Measurements from ENCODE around the gene OR6Y1. TPM values are rescaled to one million over a fixed set of nuclear protein-coding genes. Genes with fewer than 3 reads are reported as not detected.

The OR6Y1 gene, protein sequence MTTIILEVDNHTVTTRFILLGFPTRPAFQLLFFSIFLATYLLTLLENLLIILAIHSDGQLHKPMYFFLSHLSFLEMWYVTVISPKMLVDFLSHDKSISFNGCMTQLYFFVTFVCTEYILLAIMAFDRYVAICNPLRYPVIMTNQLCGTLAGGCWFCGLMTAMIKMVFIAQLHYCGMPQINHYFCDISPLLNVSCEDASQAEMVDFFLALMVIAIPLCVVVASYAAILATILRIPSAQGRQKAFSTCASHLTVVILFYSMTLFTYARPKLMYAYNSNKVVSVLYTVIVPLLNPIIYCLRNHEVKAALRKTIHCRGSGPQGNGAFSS
- total RNA-seq: not detected

DNA sequence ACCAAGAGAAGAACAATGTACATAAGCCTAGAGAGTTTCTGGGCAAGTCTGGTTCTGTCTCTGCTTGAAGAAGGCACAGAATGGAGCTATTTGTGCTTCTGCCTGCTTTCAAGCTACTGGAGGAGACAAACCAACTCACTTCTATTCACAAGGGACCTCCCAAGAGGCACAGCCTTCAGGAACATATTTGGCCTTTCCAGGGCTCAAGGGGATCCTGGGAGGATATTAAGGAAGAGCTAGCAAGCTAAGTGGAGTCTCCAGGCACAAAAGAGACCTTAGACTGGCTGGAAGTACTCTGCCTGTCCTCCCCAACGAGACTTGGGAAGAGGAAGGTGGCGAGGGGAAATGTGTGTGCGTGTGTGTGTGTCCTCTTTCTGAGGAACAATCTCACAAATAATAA, at the start of gene OR6Y1:
Gene OR6Y1, minus strand, starts transcription at position 54 of the 400 bp plus-strand sequence. CDS start 6,300 bp downstream, outside the sequence.
- DNase-seq: no peak

DNA sequence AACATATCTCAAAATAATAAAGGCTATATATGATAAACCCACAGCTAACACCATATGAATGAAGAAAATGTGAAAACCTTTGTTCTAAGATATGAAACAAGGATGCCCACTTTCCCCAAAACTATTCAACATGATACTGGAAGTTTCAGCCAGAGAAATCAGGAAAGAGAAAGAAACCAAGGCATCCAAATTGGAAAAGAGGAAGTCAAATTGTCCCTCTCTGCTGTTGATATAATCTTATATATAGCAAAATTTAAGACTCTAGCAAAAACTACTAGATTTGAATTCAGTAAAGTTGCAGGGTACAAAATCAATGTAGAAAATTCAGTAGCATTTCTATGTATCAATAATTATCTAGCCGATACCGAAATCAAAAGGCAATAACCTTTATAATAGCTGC, 46.5 kb upstream of the OR6Y1 start:
- no peak for DNase-seq

DNA sequence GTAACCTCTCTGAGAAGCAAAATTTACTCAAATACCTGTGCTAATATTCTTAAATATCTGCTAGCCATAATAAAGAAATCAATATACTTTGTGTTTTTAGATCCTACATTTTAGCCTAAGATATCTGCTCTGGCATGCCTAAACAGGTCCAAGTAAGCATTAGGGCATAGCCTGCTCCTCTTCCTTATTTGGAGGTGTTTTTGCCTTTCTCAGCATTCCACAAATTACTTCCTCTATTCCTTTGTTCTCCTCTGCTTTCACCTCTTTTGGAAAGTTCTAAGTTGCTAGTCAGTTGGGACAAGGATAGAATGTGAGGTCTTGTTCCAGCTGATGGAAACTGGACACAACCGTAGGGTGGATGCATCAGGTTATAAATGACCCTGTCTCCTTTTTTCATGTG, 32.7 kb upstream of the OR6Y1 start:
- DNase-seq: no peak

DNA sequence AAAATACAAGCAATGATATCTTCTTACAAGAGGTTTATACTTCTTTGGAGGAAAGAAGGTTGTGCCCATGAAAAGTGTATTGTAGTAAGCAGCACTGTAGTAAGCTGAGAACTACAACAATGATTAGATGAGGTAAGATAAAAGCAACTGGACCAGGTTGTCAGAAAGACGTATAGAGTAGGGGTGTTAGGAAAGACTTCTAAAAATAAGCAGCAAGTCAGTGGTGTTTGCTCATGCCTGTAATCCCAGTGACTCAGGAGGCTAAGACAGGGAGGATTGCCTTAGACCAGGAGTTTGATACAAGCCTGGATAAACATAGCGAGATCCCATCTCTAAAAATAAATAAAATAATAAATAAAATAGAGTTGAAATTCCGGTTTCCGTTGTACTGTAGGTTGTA, 29.8 kb upstream of the OR6Y1 start:
- DNase-seq: no peak

DNA sequence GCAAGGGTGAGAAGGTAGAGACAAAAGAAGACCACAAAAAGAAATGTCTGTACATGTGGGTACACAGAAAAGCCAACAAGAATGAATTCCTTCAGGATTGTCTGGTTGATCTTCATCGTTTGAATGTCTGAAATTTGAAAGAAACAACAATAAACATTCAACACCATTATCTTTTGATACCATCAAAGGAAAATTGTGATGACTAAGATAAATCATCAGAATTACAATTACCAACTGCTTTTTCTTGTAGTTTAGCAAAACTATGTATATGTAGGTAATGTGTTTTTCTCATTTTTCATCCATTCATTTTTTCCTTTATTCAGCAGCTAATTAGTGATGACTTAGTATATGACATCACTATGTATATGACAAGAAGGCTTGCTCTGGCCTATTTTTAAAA, 25.5 kb upstream of the OR6Y1 start, which contains the start of gene OR10X1:
Gene OR10X1, minus strand, starts transcription at position 167 of the 400 bp plus-strand sequence. Its CDS starts 0 bp downstream, at position 167.
- DNase-seq: no peak

DNA sequence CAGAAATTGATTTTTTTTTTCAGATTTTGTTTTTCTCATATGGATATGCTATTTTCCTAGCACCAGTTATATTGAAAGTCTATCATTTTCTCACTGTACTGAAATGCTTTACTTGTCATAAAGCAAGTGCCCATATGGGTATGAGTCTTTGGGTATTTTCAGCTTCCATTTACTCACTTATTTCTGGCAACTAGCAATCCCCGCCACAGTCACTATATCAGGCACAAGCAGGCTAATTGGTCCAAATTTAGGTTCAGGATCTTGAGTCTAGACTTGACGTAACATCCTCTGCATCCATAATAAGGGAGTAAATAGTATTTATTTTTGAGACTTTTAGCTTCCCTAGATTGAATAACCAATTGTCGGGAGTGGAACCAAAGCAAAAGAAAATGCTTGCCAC, 23.4 kb upstream of the OR6Y1 start:
- DNase-seq: no peak

DNA sequence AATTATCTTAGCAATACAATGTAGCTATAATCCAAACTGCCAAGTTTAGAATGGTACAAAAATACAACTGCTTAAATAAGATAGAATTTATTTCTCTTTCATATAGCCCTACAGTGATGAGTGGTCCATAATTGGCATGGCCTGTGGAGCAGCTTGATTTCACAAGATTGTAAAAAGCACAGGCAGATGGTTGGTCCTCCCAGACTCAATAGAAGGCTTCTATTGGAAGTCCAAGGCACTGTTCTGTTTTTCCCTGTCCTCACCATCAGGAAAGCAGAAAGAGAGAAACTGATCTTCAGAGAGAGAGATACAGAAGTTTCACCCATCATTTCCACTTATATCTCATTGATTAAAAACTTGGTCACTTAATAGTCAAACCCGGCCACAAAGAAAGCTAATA, 18.0 kb upstream of the OR6Y1 start:
- no peak for DNase-seq

DNA sequence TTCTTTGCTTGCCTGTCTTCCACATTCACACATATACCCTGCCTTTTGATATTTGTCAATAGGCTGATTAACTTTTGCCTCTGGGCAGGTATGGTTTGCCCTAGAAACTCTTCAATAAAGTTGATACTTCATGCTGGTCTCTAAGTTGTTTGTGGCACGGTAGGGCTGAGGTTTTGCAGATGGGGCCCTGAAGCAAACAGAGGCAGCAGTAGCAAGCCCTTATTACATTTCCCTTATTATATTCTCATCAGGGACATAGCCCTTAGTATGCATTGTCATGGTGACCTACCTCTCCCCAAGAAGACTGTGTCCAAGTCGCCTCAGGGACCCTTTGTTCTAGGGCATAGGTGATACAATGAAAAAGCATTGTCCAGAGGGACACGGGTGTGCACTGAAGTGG, 16.3 kb upstream of the OR6Y1 start, which contains the start of gene OR6P1:
Gene OR6P1, minus strand, starts transcription at position 101 of the 400 bp plus-strand sequence. CDS start 6,976 bp downstream, outside the sequence.
- no peak for DNase-seq

DNA sequence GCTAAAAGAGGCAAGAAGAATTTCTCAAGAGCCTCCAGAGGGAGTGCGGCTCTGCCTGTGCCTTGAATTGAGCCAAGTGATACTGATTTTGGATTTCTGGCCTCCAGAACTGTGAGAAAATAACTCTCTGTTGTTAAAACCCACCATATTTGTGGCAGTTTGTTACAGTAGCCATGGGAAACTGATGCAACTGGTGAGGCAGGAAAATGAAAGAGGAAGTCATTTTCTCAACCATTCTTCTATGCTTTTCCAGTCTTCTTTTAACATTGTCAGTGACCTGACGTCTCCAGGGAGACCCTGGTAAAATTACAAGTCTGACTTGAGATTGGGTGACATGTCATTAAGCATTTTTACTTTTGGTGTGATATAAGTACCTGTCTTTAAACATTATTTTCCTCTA, 10.4 kb upstream of the OR6Y1 start:
- DNase-seq: no peak

DNA sequence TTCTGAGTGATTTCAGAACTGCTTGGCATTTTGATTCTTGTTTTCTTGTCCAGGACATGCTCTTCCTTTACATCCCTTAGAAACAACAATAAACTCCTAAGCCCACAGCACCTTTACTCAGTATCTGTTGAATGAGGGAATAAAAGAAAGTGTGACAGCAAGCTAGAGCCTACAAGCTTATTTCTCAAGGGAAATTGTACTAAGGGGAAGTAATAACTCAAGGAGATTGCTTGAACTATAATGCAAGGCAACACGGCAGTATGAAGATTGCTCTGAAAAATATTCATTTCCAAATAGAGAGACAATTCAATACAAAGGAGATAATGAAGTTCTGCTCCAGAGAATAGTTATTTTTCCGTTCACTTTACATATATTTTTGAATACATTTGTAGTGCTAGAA, 9.6 kb upstream of the OR6Y1 start:
- DNase-seq: no peak

DNA sequence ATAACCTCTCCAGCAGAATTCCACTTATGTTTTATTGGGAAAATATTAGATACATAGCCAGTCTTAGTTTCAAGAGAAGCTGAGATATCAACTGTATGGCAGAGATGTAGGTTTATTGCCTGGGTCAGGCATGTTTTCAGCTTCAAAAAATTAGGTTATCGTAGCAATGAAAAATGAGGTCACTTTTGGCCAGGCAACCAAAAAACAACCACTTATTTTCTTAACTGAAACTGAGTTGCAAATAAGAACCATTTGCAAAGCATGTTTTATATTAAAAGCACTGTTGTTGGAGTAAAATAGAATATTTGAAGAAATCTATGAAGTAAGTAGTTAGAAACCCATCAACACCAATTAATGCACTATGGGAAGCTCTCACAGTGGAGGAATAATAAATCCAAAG, 5.5 kb upstream of the OR6Y1 start:
- DNase-seq: peak; percentile 16

DNA sequence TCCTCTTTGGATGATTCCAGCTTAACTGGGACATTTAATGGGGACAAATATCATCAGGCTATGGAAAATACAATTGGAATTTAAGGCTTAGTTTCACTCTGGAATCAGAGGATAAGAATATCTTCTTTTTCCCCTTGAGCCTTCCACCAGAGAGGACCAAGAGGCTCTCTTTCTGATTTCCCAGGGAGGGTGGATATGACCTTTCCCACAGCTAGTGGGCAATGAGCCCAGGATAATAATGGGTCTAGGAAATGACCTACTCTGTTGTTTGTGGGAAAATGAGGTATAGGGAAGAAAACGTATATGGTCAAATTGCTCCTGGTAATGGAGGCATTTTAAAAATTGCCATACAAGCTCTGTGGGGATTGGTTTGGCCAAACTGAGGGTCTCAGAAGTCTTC, 1.9 kb downstream of the OR6Y1 start:
- DNase-seq: no peak

DNA sequence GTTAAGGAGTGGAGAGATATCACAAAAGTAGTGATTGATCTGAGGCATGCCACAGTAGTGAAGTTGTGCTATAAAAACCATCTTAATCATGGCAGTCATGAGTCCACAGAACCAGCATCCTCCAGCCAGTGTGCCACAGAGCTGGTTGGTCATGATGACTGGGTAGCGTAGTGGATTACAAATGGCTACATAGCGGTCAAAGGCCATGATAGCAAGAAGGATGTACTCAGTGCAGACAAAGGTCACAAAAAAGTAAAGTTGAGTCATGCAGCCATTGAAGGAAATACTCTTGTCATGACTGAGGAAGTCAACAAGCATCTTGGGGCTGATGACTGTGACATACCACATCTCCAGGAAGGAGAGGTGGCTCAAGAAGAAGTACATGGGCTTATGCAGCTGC, 6.7 kb downstream of the OR6Y1 start:
- no peak for DNase-seq

DNA sequence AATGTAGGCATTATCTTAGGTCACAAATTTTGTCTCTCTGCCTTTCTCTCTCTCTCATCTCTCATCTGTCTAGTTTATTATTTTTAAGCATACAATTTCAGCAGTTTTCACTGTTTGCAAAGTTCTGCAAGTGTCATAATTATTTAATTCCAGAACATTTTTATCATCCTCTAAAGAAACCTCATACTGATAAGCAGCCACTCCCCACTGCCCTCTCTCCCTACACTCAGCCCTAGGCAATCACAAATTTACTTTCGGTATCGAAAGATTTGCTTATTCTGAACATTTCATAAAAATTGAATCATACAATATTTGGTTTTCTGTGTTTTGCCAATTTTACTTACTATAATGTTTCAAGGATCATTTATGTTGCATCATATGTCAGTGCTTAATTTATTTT, 16.6 kb downstream of the OR6Y1 start:
- DNase-seq: no peak

DNA sequence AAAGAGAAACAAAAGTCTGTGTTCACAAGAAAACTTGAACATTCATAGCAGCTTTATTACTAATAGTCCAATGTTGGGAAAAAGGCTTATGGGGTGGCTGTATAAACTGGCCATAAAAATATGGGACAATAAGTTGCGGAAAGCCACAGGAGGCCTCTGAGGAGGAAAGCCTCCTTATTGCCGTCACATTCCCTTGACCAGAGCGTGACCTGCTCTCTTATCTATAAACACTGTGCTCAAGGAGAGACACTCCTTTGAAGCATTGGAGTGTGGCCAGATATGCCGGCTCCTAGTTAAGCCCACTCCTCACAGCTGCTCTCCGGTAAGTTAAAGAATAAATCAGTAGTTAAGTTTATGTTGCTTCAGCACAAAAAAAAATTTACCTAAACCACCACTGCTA, 19.7 kb downstream of the OR6Y1 start:
- no peak for DNase-seq

DNA sequence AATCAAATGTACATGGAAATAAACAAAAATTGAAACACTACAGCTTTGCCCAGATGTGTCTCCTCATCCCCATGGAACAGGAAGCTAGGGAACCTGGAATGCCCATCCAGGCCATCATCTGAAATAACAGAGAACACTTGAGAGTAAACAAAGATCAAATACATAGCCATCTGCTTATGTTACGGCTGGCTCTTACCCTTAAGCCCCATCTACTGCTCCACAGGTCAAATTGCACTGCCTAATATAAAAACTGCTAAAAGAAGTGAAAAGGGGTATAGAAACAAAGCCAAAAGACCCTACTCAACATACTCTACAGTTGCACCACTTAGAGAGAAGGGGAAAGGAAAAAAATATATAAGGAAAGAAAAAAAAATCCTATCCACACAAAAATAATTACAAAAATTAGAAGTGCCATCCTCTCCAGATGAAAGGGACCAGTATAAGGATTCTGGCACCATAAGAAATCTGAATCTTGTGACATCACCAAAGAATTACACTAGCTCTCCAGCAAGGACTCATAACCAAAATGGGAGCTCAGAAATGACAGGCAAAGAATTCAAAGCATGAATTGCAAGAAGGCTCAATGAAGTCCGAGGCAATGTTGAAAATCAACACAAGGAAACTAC, 26.9 kb downstream of the OR6Y1 start:
- DNase-seq: peak; percentile 19

DNA sequence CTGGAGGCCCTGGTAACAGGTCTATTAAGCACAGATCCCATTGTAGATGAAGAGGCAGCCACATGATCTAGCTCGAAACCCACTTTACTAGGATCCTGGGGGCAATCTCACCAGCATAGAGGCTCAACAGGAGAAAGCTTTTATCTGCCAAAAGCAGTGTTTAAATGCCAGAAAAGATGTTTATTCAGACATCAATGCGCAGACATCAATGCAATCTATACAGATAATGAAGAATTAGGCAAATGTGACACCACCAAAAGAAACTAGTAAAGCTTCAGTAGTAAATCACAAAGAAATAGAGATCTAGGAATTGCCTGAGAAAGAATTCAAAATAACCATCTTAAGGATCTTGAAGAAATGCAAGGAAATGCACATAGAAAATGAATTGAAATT, 32.5 kb downstream of the OR6Y1 start:
- no peak for DNase-seq

DNA sequence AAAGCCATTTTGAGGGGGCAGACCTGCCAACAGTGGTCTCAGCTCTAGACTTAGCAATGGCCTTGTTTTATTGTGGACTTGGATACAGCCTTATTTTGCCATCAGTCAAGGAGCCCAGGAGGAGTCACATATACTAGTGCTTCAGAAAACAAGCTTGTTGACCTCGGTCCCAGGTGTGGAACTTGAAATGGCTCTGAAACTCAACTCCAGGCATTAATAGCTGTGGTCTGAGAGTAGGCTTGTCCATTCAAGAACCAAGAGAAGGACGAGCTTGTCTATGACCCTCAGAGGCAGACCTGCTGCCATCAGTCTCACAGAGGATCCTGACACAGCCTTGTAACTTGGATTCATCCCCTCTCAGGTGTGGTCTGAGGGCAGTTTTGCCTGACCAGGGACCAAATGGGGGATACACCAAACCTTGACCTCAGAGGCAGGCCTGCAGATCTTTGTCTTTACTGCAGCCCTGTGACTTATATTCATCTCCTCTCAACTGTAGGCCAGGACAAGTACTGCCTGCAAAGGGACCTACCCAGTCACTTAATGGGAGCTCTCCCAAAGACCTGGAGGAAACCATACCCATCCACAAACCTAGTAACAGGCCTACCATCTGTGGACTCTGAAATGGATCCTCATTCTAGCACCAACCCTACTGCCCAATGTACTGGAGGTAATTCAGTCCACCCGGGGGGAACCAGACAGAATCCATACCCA, 33.1 kb downstream of the OR6Y1 start:
- DNase-seq: no peak

DNA sequence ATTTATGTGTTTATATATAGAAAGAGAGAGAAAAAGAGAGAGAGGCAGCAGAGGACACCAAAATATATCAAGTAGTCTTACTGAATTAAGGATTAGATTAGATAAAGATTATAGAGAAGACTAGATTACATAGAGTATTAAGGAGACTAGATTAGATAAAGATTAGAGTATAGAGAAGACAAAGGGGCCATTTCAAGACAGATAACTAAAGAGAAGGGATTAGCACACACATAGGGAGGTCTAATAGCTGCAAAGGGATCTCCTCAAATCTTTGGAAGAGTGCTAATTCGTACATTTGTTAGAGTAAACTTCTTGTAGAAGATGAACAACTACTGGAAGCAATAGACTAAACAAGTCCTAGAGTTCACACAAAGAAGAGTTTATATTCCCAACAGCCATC, 34.2 kb downstream of the OR6Y1 start:
- DNase-seq: no peak

DNA sequence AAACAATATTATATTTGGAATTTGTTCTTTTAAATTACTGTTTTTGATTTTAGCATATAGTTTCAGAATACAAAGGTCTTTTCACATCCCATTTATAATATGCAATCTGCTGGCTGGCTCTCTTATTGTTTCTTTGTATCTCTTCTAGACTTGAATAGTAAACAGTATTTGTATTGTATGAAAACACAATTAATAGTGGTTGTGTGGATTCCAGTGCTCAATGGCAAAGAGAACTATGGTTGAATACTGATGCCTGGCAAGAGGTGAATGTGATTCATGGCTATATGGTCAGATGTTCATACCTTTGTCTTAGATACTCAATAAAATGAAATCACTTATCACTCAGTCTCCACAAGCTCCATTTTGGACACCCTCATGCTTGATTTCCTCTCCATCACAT, 37.2 kb downstream of the OR6Y1 start:
- DNase-seq: no peak

DNA sequence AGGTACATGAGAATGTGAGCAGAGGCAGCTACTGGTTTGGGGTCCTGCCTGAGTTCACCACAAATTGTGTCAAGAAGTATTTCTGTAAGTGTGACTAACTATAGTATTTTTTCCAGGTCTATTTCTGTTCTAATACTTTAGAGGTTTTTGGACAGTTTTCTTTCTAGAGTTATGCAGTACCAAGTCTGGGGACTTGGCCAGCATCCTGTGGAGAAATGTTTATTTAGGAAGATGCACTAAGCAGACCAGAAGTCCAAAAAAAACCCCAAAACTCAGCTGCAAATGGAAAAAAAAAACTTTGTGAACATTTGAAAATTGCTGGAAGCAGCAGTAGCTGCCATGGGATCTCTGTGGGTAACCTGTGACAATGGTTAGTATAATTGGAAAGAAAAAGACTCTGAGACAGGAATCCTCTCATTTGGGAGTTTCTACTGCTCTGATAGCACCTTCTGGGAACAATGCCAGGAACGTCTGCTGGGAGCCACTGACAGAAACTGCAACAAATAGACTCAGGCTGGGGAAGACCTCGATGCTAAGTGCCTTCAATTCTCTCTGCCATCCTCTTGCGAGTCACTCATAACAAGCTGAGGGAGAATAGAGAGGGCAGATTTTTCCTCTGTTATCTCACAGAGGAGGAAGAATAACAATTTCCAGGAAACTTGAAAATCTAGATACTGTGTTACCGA, 44.6 kb downstream of the OR6Y1 start:
- no peak for DNase-seq

DNA sequence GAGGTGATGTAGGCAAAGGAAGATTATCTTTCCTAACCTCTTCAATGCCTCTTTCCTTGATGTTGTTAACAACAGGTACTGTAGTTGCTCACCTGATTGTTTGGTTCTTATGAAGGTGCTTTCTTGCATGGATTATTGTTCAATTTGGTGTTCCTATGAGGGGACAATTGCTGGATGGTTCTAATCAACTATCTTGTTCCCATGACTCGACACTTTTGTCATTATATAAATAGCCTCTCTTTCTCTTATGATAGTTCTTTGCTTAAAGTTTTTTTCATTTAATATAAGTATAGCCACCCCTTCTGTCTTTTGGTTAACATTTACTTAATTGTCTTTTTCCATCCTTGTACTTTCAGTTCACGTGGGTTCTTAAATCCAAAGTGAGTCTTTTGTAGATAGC, 46.7 kb downstream of the OR6Y1 start:
- no peak for DNase-seq
